Stimulated activated naive B cell treated with anti-CD40 and anti-IgM and Interleukin-4, amounts not matched to agents 10 μg/mL and 1 μg/mL and 100 μg/mL, for 72 hours (primary cell): ENCODE measurements around the gene SNRPA.

Source experiments
- ATAC-seq, 2 donors: fragments of 150-1000 bp; cut with Tn5 transposase; replicated peaks; 2 replicates each; pipeline ENCODE4 v1.10.0; 2021; ENCODE audit warnings: moderate library complexity in 1 of 2
- DNase-seq: peaks from one replicate; pipeline ENCODE4 v3.0.0; 2021
- H3K27ac Mint-ChIP-seq: one replicate; pipeline ENCODE4 v1.8.0; 2022; ENCODE audit warnings: mild to moderate bottlenecking, mixed read lengths
- H3K27me3 Mint-ChIP-seq, 2 donors: one replicate each; pipeline ENCODE4 v1.8.0; 2022; ENCODE audit warnings: mixed read lengths in 2 of 2
- H3K36me3 Mint-ChIP-seq, 2 donors: one replicate each; pipeline ENCODE4 v1.8.0; 2022; ENCODE audit warnings: mixed read lengths in 2 of 2, mild to moderate bottlenecking in 1 of 2
- H3K4me1 Mint-ChIP-seq, 2 donors: one replicate each; pipeline ENCODE4 v1.8.0; 2022; ENCODE audit warnings: mixed read lengths in 2 of 2, mild to moderate bottlenecking in 1 of 2
- H3K4me3 Mint-ChIP-seq, 2 donors: one replicate each; pipeline ENCODE4 v1.8.0; 2022; ENCODE audit warnings: mild to moderate bottlenecking in 2 of 2, mixed read lengths in 2 of 2, moderate library complexity in 1 of 2
- H3K9me3 Mint-ChIP-seq, 2 donors: one replicate each; pipeline ENCODE4 v1.8.0; 2022; ENCODE audit warnings: mixed read lengths in 2 of 2, mild to moderate bottlenecking in 1 of 2

The SNRPA gene

GRCh38 chr19:40750874-40751537 lies at the start of gene SNRPA:
Gene SNRPA (plus strand): TSS chr19:40751203. CDS start chr19:40751409, 206 bp downstream.
- Mint-ChIP-seq H3K27ac (peak within 1 kb of the TSS; percentile 99), H3K4me1 (peaks cover 32 to 53% of the 10 kb centered on the region in 2 donors), H3K36me3 (peaks cover 41 to 49% of the 10 kb centered on the region in 2 donors), H3K27me3 (no peaks in the 10 kb centered on the region), H3K9me3 (peaks cover 0 to 2% of the 10 kb centered on the region in 2 donors), H3K4me3 (peak within 1 kb of the TSS; percentile 85 to 99)
- ATAC-seq (peak; percentile 79), DNase-seq (peak; percentile 95)

- H3K4me1 Mint-ChIP-seq = no peaks in the 10 kb centered on the region
- H3K9me3 Mint-ChIP-seq = no peaks in the 10 kb centered on the region
- no peak for DNase-seq
- no peak overlapping the region for H3K27ac Mint-ChIP-seq
- no peak for ATAC-seq
- peaks cover 42 to 63% of the 10 kb centered on the region in 2 donors for H3K36me3 Mint-ChIP-seq
- H3K27me3 Mint-ChIP-seq = no peaks in the 10 kb centered on the region
- no peak overlapping the region for H3K4me3 Mint-ChIP-seq
Observed at GRCh38 chr19:40701758-40702157, 49.2 kb upstream of the SNRPA start.

- no peaks in the 10 kb centered on the region for H3K9me3 Mint-ChIP-seq
- ATAC-seq = no peak
- H3K27ac Mint-ChIP-seq = no peak overlapping the region
- H3K36me3 Mint-ChIP-seq = peaks cover 45 to 59% of the 10 kb centered on the region in 2 donors
- H3K27me3 Mint-ChIP-seq = no peaks in the 10 kb centered on the region
- H3K4me3 Mint-ChIP-seq = no peak overlapping the region
- no peaks in the 10 kb centered on the region for H3K4me1 Mint-ChIP-seq
- no peak for DNase-seq
Observed at GRCh38 chr19:40702337-40703012, 48.5 kb upstream of the SNRPA start.

- Mint-ChIP-seq H3K36me3 (peaks cover 48 to 59% of the 10 kb centered on the region in 2 donors), H3K4me3 (no peak overlapping the region), H3K4me1 (no peaks in the 10 kb centered on the region), H3K27me3 (no peaks in the 10 kb centered on the region), H3K27ac (no peak overlapping the region), H3K9me3 (no peaks in the 10 kb centered on the region)
- no peak for DNase-seq
- ATAC-seq = no peak
Observed at GRCh38 chr19:40703029-40703755, 47.8 kb upstream of the SNRPA start.

- H3K9me3 Mint-ChIP-seq = no peaks in the 10 kb centered on the region
- no peak overlapping the region for H3K27ac Mint-ChIP-seq
- H3K36me3 Mint-ChIP-seq = peaks cover 50 to 61% of the 10 kb centered on the region in 2 donors
- no peaks in the 10 kb centered on the region for H3K4me1 Mint-ChIP-seq
- no peak for DNase-seq
- ATAC-seq = no peak
- no peak overlapping the region for H3K4me3 Mint-ChIP-seq
- no peaks in the 10 kb centered on the region for H3K27me3 Mint-ChIP-seq
Observed at GRCh38 chr19:40704491-40705361, 46.3 kb upstream of the SNRPA start.

- no peak for DNase-seq
- Mint-ChIP-seq H3K36me3 (peaks cover 52 to 67% of the 10 kb centered on the region in 2 donors), H3K27me3 (no peaks in the 10 kb centered on the region), H3K4me1 (no peaks in the 10 kb centered on the region), H3K4me3 (no peak overlapping the region), H3K9me3 (no peaks in the 10 kb centered on the region), H3K27ac (no peak overlapping the region)
- ATAC-seq = no peak
Observed at GRCh38 chr19:40705362-40705651, 45.7 kb upstream of the SNRPA start.

GRCh38 chr19:40705950-40706619 lies 44.9 kb upstream of the SNRPA start:
- ATAC-seq (no peak), DNase-seq (no peak)
- peaks cover 0 to 2% of the 10 kb centered on the region in 2 donors for H3K4me1 Mint-ChIP-seq
- no peaks in the 10 kb centered on the region for H3K9me3 Mint-ChIP-seq
- no peak overlapping the region for H3K27ac Mint-ChIP-seq
- H3K27me3 Mint-ChIP-seq = no peaks in the 10 kb centered on the region
- H3K36me3 Mint-ChIP-seq = peaks cover 48 to 66% of the 10 kb centered on the region in 2 donors
- no peak overlapping the region for H3K4me3 Mint-ChIP-seq

- no peaks in the 10 kb centered on the region for H3K9me3 Mint-ChIP-seq
- H3K4me3 Mint-ChIP-seq = no peak overlapping the region
- no peak for ATAC-seq
- H3K27me3 Mint-ChIP-seq = no peaks in the 10 kb centered on the region
- no peak for DNase-seq
- peaks cover 0 to 5% of the 10 kb centered on the region in 2 donors for H3K4me1 Mint-ChIP-seq
- peaks cover 42 to 60% of the 10 kb centered on the region in 2 donors for H3K36me3 Mint-ChIP-seq
- no peak overlapping the region for H3K27ac Mint-ChIP-seq
Observed at GRCh38 chr19:40707615-40708014, 43.4 kb upstream of the SNRPA start.

GRCh38 chr19:40709817-40710216 lies 41.2 kb upstream of the SNRPA start:
- no peaks in the 10 kb centered on the region for H3K27me3 Mint-ChIP-seq
- peaks cover 34 to 46% of the 10 kb centered on the region in 2 donors for H3K36me3 Mint-ChIP-seq
- H3K4me3 Mint-ChIP-seq = no peak overlapping the region
- no peak overlapping the region for H3K27ac Mint-ChIP-seq
- DNase-seq (no peak), ATAC-seq (no peak)
- H3K9me3 Mint-ChIP-seq = no peaks in the 10 kb centered on the region
- peaks cover 12% of the 10 kb centered on the region in 2 donors for H3K4me1 Mint-ChIP-seq

GRCh38 chr19:40713939-40714338 lies 37.1 kb upstream of the SNRPA start:
- peaks cover 29 to 41% of the 10 kb centered on the region in 2 donors for H3K4me1 Mint-ChIP-seq
- no peak for DNase-seq
- no peaks in the 10 kb centered on the region for H3K9me3 Mint-ChIP-seq
- H3K36me3 Mint-ChIP-seq = peaks cover 21 to 33% of the 10 kb centered on the region in 2 donors
- ATAC-seq = no peak
- H3K4me3 Mint-ChIP-seq = peak overlapping the region; percentile 52 to 94
- H3K27ac Mint-ChIP-seq = peak overlapping the region; percentile 53
- no peaks in the 10 kb centered on the region for H3K27me3 Mint-ChIP-seq

- peaks cover 15 to 27% of the 10 kb centered on the region in 2 donors for H3K36me3 Mint-ChIP-seq
- peaks cover 32 to 48% of the 10 kb centered on the region in 2 donors for H3K4me1 Mint-ChIP-seq
- peak overlapping the region; percentile 96 for H3K27ac Mint-ChIP-seq
- H3K27me3 Mint-ChIP-seq = no peaks in the 10 kb centered on the region
- peak; percentile 92 for DNase-seq
- peak; percentile 75 to 79 for ATAC-seq
- no peaks in the 10 kb centered on the region for H3K9me3 Mint-ChIP-seq
- peak overlapping the region; percentile 81 to 94 for H3K4me3 Mint-ChIP-seq
Observed at GRCh38 chr19:40714441-40715299, 36.3 kb upstream of the SNRPA start.

GRCh38 chr19:40716031-40716481 lies 34.9 kb upstream of the SNRPA start:
- Mint-ChIP-seq H3K27ac (peak overlapping the region; percentile 96), H3K27me3 (no peaks in the 10 kb centered on the region), H3K9me3 (no peaks in the 10 kb centered on the region), H3K36me3 (peaks cover 15 to 23% of the 10 kb centered on the region in 2 donors), H3K4me3 (peak overlapping the region; percentile 81 to 94), H3K4me1 (peaks cover 39 to 62% of the 10 kb centered on the region in 2 donors)
- peak; percentile 34 for DNase-seq
- peak; percentile 1 to 7 for ATAC-seq
